ENCODE measurements around the gene HSD17B2.

The HSD17B2 gene

DNA sequence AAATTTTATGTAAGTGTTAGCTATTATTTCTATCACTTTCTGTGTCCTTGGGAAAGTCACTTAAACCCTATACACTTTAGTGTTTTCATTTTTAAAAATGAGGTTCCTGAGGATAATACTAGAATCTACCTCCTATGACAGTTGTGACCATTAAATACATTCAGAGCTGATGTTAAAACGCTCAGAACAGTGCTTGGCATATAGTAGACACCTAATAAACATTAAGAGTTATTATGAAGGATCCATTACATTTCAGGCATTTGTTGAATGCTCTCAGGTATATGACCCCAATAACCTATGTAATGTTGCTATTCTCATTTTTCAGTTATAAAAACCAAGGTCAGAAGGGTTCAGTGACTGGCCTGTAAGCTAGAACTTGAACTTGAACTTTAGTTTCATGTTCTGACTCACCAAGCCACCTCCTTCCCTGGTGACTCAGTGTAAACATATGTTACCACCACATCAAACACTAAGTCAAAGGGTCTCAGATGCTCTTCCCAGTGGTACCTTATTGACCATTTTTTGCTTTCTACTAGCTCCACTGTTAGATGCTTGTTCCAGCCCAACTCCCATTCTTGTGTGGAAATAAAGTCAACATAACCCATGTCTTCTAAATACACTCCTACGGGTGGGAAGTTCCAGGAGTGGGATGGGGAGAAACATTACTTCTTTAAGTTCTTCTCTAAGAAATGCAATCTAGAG, 47.6 kb downstream of the HSD17B2 start:
- DNase-seq = peak; percentile 33 to 85

DNA sequence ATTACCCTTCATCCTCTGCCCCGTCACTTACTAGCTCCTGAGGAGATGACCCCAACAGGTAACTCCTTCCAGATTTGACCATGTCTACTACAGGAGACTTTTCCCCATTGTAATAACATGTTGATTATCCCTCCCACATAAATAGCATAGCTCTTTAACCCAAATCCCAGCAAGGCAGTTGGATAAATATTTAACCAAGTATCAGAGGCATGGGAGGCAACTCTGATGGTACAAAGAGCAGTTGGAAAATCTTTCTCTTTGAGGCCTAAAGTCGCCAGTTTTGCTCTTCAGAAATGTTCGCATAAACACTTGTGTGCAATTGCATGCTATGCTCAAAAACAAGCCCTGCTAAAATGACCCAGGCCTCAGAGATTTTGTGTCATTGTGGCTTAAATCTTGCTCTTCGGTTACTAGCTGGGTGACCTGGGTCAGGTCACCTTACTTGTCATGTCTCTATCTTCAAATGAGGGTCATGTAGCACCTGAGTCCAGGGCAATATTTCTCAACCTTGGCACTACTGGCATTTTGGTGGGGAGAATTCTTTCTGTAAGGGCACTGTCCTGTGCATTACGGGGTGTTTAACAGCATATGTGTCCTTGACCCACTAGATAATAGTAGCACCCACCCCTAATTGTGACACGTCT, 48.8 kb downstream of the HSD17B2 start:
- DNase-seq = no peak

DNA sequence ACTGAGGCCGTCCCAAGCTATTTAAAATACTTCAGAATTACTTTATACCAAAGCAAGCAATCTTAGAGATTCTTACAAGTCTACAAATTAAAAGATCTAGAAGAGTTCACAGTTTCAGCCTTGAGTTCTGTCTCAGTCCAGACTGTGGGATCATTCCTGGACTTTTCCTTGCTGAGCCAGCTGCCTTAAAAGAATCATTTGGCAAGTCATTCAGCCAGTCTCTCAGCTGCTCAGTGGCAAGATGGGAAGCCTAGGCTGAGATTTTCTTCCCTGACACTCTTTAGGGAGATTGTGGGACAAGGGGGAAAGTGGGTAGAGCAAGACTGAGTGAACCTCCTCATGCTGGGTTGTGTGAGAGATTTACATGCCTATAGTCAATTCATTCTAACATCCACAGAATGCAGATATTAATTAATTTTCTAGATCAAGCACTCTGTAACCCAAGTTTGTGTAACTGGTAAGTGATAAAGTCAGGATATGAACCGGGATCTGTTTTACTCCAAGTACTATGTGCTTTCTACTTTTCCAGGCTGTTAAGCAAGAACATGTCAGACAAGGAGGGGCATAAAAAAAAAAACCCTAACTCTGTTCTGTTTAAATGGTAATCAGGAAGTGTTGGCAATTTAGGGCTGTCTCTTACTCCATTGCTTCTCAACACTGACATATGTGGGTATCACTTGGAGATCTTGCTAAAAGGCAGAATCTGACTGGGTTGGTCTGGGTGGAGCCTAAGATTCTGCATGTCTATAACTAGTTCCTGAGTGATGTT, 50.1 kb downstream of the HSD17B2 start:
- peak in 1 of 2 donors; percentile 23 for DNase-seq

DNA sequence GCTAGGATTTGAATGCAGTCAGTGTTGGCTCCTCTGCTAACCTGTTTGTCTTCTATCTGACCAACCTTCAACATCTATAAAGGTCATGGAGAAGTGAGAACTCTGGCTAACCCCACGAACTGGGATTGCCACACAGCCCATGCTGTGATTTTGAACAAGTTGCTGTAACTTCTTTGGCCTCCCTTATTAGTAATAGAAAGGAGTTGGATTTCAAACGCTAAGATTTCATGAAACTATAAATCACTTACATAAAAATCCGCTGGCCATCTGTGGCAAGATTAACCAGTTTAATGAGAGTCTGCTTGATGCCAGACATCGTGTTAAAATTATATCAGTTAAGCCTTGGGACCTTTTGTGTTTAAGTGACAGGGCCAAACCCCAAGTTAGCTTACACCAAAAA, 53.4 kb downstream of the HSD17B2 start:
- DNase-seq = no peak

DNA sequence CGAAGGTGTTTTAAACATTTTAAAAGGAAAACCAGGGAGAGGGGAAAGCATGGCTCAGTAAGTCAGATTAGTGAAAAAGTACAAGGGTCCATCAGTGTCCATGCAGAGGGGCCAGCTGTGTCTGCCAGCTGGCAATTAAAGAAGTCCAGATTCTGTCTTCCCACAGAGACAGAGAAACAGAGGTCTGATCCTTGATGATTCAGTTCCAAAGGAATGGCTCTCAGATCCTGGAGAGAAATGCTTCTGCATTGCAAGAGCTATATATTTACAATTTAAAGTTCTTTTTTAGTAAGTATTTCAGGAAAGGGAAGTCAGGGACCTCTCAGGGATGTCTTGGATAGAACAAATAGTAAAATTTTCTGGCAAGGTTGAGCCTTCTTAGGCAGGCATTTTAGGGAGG, 56.2 kb downstream of the HSD17B2 start:
- no peak for DNase-seq

- no peak for DNase-seq
Observed at GRCh38 chr16:82092711-82093110, 57.7 kb downstream of the HSD17B2 start.

DNA sequence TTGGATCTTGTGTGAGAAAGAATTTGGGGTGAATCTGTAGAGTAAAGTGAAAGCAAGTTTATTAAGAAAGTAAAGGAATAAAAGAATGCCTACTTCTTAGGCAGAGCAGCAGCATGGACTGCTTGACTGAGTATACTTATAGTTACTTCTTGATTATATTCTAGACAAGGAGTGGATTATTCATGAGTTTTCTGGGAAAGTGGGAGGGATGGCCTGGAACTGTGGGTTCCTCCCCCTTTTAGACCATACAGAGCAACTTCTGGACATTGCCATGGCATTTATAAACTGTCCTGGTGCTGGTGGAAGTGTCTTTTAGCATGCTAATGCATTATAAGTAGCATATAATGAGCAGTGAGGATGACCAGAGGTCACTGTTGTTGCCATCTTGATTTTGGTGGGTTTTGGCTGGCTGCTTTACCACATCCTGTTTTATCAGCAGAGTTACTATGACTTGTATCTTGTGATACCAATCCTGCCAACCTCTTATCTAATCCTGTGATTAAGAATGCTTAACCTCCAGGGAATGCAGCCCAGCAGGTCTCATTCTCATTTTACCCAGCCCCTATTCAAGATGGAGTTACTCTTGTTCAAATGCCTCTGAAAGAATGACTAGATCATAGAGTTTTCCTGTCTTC, 58.7 kb downstream of the HSD17B2 start:
- DNase-seq = no peak

GRCh38 chr16:82094942-82095540, 60.0 kb downstream of the HSD17B2 start:
- DNase-seq = no peak

DNA sequence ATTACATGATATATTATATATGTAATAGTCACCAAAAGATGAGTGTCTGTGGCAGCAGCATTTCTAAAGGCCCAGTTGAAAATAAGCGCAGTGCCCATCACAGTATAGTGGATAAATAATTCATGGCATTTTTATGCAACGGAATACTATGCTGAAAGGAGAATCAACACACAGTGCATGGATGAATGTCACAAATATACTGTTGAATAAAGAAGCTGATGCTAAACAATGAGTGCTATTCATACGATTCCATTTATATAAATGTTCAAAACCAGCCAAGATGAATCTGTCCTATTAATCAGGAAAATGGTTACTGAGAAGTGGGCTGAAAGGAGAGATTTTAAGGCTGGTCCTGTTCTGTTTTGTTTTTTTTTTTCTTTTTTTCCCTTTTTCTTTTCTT, 61.6 kb downstream of the HSD17B2 start:
- no peak for DNase-seq

DNA sequence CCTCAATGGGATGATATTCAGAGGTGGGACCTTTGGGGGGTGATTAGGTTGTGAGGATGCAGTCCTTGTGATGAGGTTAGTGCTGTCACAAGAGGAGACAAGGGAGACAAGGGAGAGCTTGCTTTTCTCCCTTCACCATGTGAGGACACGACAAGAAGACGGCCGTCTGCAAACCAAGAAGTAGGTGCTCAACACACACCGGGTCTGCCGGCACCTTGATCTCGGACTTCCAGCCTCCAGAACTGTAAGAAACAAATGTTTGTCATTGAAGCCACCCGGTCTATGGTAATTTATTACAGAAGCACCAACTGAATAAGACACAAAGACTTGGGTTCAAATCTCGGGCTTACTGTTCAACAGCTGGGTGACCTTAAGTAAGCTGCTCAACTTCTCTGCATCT, 70.1 kb downstream of the HSD17B2 start:
- DNase-seq = no peak

DNA sequence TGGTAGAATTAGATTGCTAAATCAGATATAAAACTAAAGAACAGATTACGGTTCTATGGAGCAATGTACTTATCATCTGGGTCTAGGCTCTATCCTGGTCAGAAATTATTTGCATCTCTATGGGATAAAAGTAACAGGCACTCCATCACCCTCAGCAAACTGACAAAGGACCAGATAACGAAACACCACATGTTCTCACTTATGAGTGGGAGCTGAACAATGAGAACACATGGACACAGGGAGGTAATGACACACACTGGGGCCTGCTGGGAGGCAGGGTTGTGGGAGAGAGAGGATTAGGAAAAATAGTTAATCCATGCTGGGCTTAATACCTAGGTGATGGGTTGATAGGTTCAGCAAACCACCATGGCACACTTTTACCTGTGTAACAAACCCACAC, 73.0 kb downstream of the HSD17B2 start:
- no peak for DNase-seq

GRCh38 chr16:82108774-82109173, 73.7 kb downstream of the HSD17B2 start:
- DNase-seq = no peak

GRCh38 chr16:82109266-82109665, 74.2 kb downstream of the HSD17B2 start:
- DNase-seq = peak; percentile 38 to 87

DNA sequence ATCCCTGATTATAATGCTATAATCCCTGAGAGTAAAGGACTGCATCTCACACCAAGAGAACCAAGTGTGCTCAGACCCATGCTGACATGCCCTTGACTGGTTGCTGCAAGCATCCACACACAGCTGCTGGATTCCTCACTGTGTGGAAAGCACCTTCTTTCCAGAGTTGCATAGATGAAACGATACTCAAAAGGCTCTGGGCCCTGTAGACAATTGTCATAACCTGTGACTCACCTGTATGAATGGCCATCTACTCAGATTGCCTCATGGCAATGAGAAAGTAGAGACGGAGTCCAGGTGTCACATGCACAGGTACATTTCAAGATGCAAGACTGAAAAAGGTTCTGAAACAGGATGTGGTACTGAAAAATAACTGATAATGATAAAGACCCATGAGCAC, 76.9 kb downstream of the HSD17B2 start:
- DNase-seq = peak in 1 of 2 donors; percentile 9

DNA sequence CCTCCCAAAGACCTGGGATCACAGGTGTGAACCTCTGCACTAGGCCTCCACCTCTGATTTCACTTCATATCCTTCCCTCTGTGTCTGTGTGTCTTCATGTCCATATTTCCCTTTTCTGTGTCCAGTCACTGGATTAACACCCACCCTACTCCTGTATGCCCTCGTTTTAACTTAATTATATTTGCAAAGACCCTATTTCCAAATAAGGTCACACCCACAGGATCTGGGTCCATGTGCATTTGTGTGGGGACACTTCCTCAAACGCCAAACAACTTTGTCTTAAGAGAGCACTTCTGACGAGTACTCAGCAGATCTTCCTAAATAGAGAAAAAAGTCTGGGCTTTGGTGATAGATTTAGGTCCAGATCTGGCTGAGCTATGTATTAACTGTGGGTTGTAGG, 78.7 kb downstream of the HSD17B2 start:
- peak; percentile 48 to 84 for DNase-seq

DNA sequence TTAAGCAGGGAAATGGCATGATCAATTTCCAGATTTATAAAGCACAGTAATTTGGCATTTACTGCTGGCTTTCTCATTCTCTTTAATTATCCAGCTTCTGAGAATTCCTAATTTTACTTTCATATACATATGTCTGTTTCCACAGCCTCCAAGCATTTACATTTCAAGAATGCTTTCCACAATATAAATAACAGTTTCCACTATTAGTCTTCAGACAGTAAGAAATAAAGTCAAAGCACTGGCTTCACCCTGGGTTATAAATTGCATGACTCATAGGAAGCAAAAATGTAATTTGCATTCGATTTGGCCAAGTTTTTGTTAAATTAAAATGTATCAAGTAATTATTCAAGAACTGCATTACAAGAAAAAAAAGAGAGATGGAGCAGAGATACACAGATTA, 81.5 kb downstream of the HSD17B2 start:
- no peak for DNase-seq

DNA sequence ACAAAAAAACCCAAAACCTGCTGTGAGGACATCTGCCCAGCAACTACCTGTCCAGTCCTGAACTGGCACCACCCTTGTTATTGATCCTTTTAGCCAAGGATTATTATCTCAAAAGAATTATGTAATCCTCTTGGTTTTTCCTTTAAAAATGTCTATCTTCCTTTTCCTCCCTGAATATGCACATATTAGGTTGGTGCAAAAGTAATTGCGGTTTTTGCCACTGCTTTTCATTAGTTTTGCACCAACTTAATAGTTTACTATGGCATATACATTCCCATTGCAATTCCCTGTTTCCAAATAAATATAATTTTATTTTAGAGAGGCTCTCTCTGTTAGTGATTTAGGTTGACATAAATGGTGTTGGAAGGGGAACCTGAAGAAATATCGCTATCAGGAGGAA, 83.7 kb downstream of the HSD17B2 start:
- no peak for DNase-seq

DNA sequence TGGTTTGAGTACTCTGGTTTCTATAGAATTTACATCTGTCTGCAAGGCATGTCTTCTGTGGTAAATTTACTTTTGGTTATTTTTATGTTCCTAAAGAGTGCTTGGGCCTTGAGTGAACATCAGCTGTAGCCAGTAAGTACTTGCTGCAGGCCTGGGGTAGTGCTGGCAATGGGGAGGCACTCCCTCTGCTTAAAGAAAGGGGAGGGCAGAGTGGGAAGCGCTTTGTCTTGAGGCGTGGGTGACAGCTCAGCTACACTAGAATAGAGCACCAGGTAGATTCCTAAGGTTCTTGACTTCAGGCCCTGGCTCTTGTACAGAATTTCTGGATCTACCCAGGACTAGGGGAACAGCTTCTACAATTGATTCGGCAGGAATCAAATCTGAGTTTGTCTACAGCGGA, 84.4 kb downstream of the HSD17B2 start:
- no peak for DNase-seq

- no peak for DNase-seq
Observed at GRCh38 chr16:82124651-82125050, 89.6 kb downstream of the HSD17B2 start.

DNA sequence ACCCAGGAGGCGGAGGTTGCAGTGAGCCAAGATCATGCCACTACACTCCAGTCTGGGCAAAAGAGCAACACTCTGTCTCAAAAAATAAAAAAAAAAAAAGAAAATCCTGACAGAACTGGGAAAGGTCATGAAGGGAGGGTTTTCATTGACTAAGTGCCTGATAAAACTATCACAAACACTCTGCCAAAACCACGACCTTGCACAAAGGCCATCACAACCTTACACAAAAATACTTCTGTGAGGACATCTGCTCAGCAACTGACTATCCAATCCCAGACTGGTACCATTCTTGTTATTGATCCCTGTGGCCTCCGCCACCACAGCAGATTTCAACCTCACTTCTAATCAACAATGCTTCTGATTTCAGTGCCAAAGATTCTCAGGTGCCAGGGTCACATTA, 94.8 kb downstream of the HSD17B2 start:
- no peak for DNase-seq

DNA sequence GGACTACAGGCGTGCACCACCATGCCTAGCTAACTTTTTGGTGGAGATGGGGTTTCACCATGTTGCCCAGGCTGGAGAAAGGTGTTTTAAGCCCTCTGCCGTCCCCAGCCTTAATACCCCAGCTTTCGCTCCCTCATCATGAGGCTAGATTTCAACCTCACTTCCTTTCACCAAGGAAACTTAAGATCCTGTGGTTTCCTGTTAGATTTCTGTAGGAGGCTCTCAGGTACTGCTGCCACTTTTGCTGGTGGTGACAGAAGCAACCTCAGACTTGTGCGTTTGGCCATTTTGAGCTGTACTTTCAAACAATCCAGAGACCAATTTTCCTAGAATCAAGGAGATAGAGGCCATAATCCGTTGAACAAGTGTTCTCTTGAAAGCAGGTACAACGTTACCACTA, 98.7 kb downstream of the HSD17B2 start:
- DNase-seq = no peak

- no peak for DNase-seq
Observed at GRCh38 chr16:82134846-82135245, 99.8 kb downstream of the HSD17B2 start.

GRCh38 chr16:82135844-82136243, 100.8 kb downstream of the HSD17B2 start:
- DNase-seq = no peak
